HG03432 (cell line): ENCODE results near the gene FHIT.
"Not testable (repeated sequence)": the region's sequence is repeated elsewhere in the genome, so short reads cannot be mapped to it uniquely, and the experiment has no call there.

ENCODE experiments used
- ATAC-seq: cut with Tn5 transposase; IDR thresholded peaks from one replicate; pipeline ENCODE4 v1.9.1; 2021; ENCODE audit warnings: mild to moderate bottlenecking, moderate library complexity; ENCODE audit not compliant: unreplicated experiment

Gene FHIT

GRCh38 chr3:61227799-61228198, 23.5 kb downstream of the FHIT start:
- ATAC-seq, result no peak

GRCh38 chr3:61226166-61226686, 25.0 kb downstream of the FHIT start:
- no peak for ATAC-seq

- no peak for ATAC-seq
Observed at GRCh38 chr3:61224823-61225222, 26.4 kb downstream of the FHIT start.

DNA sequence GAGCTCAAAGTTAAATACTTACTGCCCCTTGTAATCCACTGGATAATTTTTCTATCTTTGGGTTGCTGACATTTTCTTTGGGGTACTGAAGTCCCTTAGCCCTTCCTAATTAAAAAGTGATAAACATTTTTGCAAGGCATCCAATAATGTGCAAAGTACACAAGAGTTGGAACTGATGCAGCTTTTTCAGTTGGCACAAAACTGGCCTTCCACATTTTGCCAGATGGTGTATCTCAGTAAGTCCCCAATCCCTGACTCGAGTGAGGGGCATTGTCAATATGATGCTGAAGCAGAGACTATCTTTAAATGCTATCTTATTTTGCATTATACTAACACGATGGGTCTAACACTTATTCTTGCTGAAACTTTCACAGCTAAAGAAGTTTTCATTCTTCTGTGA, 27.8 kb downstream of the FHIT start:
- no peak for ATAC-seq

DNA sequence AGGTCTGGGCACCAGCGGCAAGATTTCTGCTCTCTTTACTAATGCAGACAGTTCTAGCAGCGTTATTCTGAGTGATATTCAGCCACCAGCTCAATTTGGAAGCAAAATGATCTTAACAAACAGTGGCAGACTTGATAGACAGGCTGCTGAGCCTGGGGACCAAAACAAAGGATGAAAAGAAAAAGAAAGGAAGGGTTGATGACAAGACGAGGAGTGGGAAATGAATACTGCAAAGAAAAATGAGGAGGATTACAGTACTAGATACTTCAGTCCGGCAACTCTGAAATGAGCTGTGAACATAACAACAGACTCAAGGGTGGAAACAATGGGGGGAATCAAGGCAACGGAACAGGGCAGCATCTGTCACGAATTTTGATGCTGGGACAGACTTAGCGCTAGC, 28.8 kb downstream of the FHIT start:
- ATAC-seq, result no peak

GRCh38 chr3:61221759-61222362, 29.4 kb downstream of the FHIT start:
- ATAC-seq, result no peak

GRCh38 chr3:61218504-61218903, 32.7 kb downstream of the FHIT start:
- ATAC-seq, result no peak

DNA sequence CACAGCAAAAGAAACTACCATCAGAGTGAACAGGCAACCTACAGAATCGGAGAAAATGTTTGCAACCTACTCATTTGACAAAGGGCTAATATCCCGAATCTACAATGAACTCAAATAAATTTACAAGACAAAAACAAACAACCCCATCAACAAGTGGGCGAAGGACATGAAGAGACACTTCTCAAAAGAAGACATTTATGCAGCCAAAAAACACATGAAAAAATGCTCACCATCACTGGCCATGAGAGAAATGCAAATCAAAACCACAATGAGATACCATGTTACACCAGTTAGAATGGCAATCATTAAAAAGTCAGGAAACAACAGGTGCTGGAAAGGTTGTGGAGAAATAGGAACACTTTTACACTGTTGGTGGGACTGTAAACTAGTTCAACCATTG, 35.1 kb downstream of the FHIT start:
- ATAC-seq, result not testable (repeated sequence)

DNA sequence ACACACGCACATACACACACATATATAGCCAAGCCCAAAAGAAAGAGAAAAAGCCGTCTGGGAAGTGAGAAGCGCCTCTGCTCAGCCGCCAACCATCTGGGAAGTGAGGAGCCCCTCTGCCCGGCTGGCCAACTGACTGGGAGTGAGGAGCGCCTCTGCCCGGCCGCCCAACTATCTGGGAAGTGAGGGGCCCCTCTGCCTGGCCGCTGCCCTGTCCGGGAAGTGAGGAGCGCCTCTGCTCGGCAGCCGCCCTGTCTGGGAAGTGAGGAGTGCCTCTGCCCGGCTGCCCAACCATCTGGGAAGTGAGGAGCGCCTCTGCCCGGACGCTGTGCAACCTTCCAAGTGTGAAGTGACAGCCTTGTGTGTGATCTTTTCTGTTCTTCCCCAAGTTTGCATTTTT, 49.2 kb downstream of the FHIT start:
- ATAC-seq, result no peak

DNA sequence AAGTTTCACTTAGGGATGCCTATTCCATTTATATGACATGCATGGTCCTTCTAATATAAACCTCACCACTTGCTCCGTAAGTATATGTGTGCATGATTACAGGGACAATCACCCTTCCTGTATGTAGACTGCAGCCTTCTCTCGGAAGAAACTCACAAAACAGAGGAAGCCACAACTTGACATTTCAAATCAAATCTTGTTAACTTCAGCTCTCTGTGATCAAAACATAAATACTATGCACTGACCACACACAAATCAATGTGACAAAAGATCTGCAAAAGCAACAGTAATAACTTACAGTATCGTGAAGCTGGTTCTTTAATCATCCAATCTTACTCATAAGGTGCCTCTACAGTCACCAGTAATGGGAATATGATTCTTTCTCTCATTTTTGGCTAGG, 50.2 kb downstream of the FHIT start:
- no peak for ATAC-seq

DNA sequence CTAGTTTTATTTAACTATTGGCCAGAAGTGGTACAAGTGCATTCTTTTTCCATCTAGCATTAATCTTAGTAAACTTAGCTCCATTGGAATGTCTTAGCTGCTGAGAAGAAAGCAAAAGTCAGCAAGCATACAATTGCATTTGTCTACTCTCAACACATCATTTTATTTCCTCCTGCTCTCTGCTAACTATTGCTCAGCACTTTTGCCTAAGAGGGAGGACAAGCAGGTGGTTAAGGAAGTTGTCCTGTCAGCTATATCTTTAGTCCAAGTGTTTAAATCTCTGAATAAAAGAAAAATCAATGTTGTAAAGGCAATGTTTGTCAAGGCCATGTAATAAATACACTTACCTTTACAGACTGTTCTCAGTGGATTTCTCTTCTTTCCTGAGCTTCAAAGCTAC, 51.0 kb downstream of the FHIT start:
- ATAC-seq, result no peak

DNA sequence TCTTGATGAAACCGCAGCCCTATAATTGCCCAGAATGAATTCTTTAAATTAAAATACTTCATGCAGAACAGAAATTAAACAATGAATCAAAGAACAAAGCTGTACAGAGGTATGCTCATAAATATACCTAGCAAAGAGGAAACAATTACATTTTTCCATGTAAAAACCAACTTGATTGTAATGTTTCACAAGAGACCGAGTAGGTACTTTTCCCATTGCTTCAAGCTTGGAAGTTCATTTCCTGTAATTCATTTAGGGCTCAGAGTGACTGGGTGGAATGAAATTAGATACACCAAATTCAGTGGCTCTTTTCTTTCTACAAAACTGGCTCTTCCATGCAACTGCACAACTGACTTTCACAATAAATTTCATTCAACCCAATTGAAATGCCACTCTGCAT, 51.4 kb downstream of the FHIT start:
- ATAC-seq, result no peak

DNA sequence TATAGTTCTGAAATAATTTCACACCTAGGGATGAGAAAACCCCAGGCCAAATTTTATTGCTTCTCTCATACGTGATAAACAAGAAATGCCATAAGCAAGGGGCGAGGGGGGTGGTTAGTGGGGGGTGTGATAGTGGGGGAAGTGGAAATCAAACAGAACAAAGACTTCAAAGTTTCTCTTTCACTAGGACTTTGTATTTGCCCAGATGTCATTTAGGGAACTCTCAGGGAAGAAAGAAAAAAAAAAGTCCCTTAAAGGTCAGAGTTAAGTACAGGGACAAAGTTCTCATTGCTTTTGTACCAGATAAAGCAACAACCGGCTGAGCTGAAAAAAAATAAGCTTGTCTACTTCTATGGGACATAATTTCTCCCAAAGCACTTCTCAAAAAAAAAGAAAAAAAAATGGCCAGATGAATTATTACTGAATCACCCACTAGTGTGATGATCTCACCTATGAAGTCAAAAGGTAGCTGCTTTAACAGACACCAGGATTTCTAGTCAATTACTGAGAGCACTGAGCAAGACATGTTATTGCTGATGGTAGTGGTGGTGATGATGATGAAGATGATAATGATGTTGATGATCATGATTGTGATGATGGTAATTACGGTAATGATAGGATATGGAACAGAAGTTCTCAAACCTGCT, 56.2 kb downstream of the FHIT start:
- no peak for ATAC-seq

GRCh38 chr3:61192222-61192621, 59.0 kb downstream of the FHIT start:
- no peak for ATAC-seq

DNA sequence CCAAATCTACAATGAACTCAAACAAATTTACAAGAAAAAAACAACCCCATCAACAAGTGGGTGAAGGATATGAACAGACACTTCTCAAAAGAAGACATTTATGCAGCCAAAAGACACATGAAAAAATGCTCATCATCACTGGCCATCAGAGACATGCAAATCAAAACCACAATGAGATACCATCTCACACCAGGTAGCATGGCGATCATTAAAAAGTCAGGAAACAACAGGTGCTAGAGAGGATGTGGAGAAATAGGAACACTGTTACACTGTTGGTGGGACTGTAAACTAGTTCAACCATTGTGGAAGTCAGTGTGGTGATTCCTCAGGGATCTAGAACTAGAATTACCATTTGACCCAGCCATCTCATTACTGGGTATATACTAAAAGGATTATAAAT, 61.0 kb downstream of the FHIT start:
- ATAC-seq, result not testable (repeated sequence)

DNA sequence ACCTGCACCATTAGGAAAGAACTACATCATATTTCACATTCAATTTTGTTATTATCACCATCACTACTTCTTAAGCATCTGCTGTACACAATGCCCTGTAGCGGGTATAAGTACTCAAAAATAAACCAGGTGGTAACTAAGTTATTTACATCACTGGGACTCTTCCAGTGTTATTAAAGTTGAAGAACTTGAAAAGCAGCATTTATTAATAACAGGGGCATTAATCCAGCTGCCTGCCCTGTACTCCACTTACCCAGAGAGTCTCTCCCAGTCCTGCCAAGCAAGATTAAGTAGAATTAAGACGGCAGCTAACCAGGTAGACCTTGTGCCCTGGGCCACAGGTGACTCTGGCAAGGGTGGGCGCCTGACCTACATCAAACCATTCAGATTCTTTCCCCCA, 65.2 kb downstream of the FHIT start:
- ATAC-seq, result no peak

DNA sequence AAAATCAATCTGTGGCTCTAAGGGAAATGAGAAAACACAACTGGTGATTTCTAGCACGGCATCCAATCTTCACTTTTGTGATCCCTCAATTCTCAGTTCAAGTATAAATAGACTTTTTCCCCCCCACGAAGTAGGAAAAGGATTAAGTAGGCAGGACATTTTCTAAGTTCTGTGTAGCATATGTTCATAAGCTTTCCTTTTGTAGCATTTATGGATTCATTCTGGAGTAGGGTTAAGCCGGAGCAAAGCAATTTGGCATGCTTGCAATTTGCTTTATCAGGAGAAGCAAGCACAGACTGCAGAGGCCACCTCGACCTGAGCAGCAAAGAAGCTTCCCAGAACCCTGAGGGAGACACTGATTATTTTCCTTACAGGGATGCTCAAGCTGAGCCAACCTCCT, 66.3 kb downstream of the FHIT start:
- ATAC-seq, result no peak

DNA sequence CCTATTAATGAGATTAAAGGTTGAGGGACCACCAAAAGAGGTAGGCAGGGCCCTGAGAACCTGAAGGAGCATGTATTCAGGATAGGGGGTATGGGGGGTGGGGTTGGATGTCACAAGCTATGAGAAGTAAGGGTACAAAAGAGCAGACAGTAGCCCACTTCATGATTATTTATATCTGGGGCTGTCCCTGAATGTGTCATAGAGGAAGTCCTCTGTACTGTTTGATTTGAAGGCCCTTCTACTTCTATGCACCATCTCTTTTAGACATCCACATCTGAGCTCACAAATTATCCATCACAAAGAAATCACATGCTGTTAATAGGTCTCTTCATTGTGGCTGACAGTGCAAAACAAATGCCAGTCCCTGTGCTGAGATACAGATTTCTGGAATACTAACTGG, 68.6 kb downstream of the FHIT start:
- peak; percentile 55 for ATAC-seq

DNA sequence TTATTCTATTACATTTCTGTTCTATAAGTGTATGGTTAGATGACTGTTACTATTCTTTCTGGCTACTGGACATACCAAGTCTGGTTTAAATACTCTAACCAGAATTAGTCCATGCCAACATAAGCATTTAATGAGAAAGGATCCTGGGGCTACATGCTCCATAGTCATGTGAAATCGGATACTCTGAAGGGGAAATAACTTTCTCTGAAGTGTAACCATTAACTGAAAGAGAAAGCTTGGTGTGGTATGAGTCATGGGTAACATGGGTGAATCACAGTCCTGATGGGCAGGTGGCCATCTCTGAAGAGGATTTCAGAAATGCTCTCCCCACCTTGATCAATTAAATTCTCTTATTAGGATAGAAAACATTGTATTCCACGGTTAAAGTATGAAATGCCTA, 69.4 kb downstream of the FHIT start:
- peak; percentile 97 for ATAC-seq

DNA sequence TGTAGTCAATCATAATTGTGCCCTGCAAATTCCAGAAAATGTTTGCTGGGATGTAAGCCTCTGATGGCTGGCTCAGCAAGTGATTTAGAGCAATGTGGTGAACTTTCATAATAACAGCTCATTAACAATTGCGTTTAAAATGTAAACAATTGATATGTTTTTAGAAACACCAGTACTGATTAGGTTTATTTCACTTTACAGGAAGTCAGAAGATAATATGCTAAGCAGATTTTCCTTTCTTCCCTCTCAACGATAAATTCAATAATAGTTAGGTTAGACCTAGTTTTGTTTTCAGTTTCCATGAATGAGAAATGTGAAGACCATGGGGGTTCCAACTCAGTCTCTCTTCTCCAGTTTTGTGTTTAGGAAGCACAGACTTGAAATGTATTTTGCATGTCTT, 71.0 kb downstream of the FHIT start:
- ATAC-seq, result no peak

DNA sequence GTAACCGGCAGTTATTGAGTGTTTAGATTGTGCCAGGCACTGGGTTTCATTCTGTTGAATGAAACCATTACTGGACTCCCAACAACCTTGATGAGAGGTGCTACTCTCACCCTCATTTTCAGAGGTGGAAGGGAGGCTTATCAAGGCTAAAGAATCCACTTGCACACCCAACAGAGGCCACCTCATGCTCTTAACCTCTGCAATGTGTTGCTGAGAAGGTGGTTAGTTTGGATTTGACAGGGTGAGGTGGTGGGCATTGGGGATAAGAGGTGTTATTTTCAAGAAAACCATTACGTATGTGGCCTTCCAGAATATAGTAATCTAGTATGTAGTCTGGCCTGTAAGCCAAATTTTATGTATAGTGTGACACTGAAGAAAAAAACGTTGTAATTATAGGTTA, 73.1 kb downstream of the FHIT start:
- ATAC-seq, result no peak

DNA sequence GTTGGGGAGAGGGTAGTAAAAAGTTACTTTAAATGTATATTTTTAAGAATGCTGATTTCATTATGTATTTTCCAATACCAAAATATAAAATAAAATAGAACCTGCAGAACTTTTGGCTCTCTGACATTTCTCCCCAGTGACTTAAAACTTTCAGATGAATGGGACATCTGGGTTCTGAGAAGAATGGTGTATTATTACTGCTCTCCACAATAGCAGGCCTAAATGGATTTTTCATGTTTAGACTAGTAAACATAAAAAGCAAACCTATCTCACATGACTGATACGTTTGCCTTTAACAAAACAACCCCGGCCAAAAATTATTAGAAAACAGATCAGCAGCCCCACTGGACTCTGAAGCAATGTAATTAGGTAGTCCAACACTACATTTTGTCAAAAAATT, 73.8 kb downstream of the FHIT start:
- no peak for ATAC-seq

- peak; percentile 73 for ATAC-seq
Observed at GRCh38 chr3:61173676-61174075, 77.6 kb downstream of the FHIT start.
